Ishikawa (cell line): ENCODE results near the gene TJAP1.

Experiments used
- CEBPB ChIP-seq: IDR thresholded peaks from 2 replicates; pipeline ENCODE4 v1.6.1; 2012
- CREB1 ChIP-seq: IDR thresholded peaks from 2 replicates; pipeline ENCODE4 v1.6.1; 2012; ENCODE audit warnings: low read depth
- EGR1 ChIP-seq: IDR thresholded peaks from 2 replicates; pipeline ENCODE4 v1.6.1; 2012
- EP300 ChIP-seq: IDR thresholded peaks from 2 replicates; pipeline ENCODE4 v1.6.1; 2012; ENCODE audit warnings: borderline replicate concordance
- FOXM1 ChIP-seq: IDR thresholded peaks from 2 replicates; pipeline ENCODE4 v1.6.1; 2012; ENCODE audit warnings: low read depth, borderline replicate concordance
- MAX ChIP-seq: IDR thresholded peaks from 2 replicates; pipeline ENCODE4 v1.6.1; 2012
- RAD21 ChIP-seq: IDR thresholded peaks from 2 replicates; pipeline ENCODE4 v1.6.1; 2012; ENCODE audit warnings: low read depth
- REST ChIP-seq: IDR thresholded peaks from 2 replicates; pipeline ENCODE4 v1.6.1; 2012; ENCODE audit warnings: low read depth, mild to moderate bottlenecking
- TAF1 ChIP-seq: IDR thresholded peaks from 2 replicates; pipeline ENCODE4 v1.6.1; 2012; ENCODE audit warnings: low read depth, mild to moderate bottlenecking
- TEAD4 ChIP-seq: IDR thresholded peaks from 2 replicates; pipeline ENCODE4 v1.6.1; 2012
- USF1 ChIP-seq: IDR thresholded peaks from 2 replicates; pipeline ENCODE4 v1.6.1; 2012
- ZBTB7A ChIP-seq: IDR thresholded peaks from 2 replicates; pipeline ENCODE4 v1.6.1; 2012; ENCODE audit warnings: low read depth

GRCh38 chr6:43490523-43490939 is 13.2 kb downstream of the TJAP1 start:
- TF ChIP-seq EP300 (no peak), RAD21 (no peak), CEBPB (no peak), REST (no peak), TEAD4 (no peak), FOXM1 (no peak), MAX (no peak), EGR1 (no peak), CREB1 (no peak), TAF1 (no peak), USF1 (no peak), ZBTB7A (no peak)
